CD4-positive, alpha-beta memory T cell (primary cell): ENCODE data around the gene CLIP3. TPM values are rescaled to one million over a fixed set of nuclear protein-coding genes. Genes with fewer than 3 reads are reported as not detected.

Experiments
- CTCF ChIA-PET: fragments of 350-600 bp; sonication (Branson Sonifier 250); formaldehyde crosslinking; loops from one replicate; lab custom pipeline; 2021; ENCODE audit warnings: inconsistent platforms; ENCODE audit not compliant: partially characterized antibody; lab: Charles Lee
- POLR2A ChIA-PET: fragments of 350-600 bp; sonication (Branson Sonifier 250); formaldehyde crosslinking; loops from one replicate; lab custom pipeline; 2021; ENCODE audit not compliant: partially characterized antibody; lab: Charles Lee
- DNase-seq, 5 donors: peaks; one replicate each; pipeline versions ENCODE4 v3.0.0 to v3.0.0-alpha.2; 2020 to 2022; ENCODE audit warnings: mixed read lengths in 1 of 5
- H3K27ac ChIP-seq: one replicate; pipeline ENCODE4 v1.7.0; 2013; ENCODE audit warnings: low read depth, low read length
- H3K27me3 ChIP-seq: 2 replicates; pipeline ENCODE4 v1.7.0; 2013; ENCODE audit warnings: mild to moderate bottlenecking, low read length, moderate library complexity; ENCODE audit not compliant: insufficient read depth
- H3K36me3 ChIP-seq: 2 replicates; pipeline ENCODE4 v1.7.0; 2013; ENCODE audit warnings: mild to moderate bottlenecking, low read length, moderate library complexity; ENCODE audit not compliant: insufficient read depth
- H3K4me1 ChIP-seq: 2 replicates; pipeline ENCODE4 v1.7.0; 2013; ENCODE audit warnings: mild to moderate bottlenecking, low read length, moderate library complexity; ENCODE audit not compliant: insufficient read depth
- H3K4me3 ChIP-seq, 2 donors: one replicate each; pipeline ENCODE4 v1.7.0; 2013; ENCODE audit warnings: low read length in 2 of 2, mild to moderate bottlenecking in 1 of 2
- H3K9me3 ChIP-seq, 2 donors: one replicate each; pipeline ENCODE4 v1.7.0; 2013; ENCODE audit warnings: low read length in 2 of 2, control low read depth in 1 of 2; ENCODE audit not compliant: control insufficient read depth in 1 of 2
- H3K27ac Mint-ChIP-seq, 7 donors: one replicate each; pipeline ENCODE4 v1.8.0; 2020 to 2021; ENCODE audit warnings: mixed read lengths in 7 of 7, mild to moderate bottlenecking in 6 of 7, inconsistent platforms in 3 of 7, moderate library complexity in 3 of 7
- H3K27me3 Mint-ChIP-seq, 2 donors: one replicate each; pipeline ENCODE4 v1.8.0; 2020 to 2021; ENCODE audit warnings: mixed read lengths in 2 of 2
- H3K36me3 Mint-ChIP-seq, 2 donors: one replicate each; pipeline ENCODE4 v1.8.0; 2020 to 2021; ENCODE audit warnings: mixed read lengths in 2 of 2, inconsistent platforms in 1 of 2, mild to moderate bottlenecking in 1 of 2
- H3K4me1 Mint-ChIP-seq, 4 donors: one replicate each; pipeline ENCODE4 v1.8.0; 2020 to 2021; ENCODE audit warnings: mixed read lengths in 4 of 4, mild to moderate bottlenecking in 1 of 4
- H3K4me3 Mint-ChIP-seq, 8 donors: one replicate each; pipeline ENCODE4 v1.8.0; 2020 to 2021; ENCODE audit warnings: mixed read lengths in 8 of 8, mild to moderate bottlenecking in 7 of 8, moderate library complexity in 6 of 8, inconsistent platforms in 3 of 8
- H3K9me3 Mint-ChIP-seq, 8 donors: one replicate each; pipeline ENCODE4 v1.8.0; 2020 to 2021; ENCODE audit warnings: mixed read lengths in 8 of 8, mild to moderate bottlenecking in 5 of 8, inconsistent platforms in 3 of 8, moderate library complexity in 1 of 8
- intact Hi-C: fragments of 100-400 bp; cut with micrococcal nuclease; formaldehyde crosslinking; loops from one replicate; pipeline ENCODE4 v1.15.1; 2023
- polyA plus RNA-seq, 2 donors: library from polyadenylated mRNA; unstranded; fragments of 300-500 nt; fragmentation: Illumina TruSeq; gene quantifications; one replicate each; pipeline ENCODE4 v1.2.3, GENCODE V29; 2021
- total RNA-seq, 2 experiments: library from RNA; stranded (reverse); gene quantifications; one replicate each; pipeline ENCODE4 v1.2.3, GENCODE V29; 2021

CLIP3 gene
- total and polyA plus RNA-seq, 4 experiments from 2014 or later: 0.37 to 2.4 (median 2.0) TPM

- intact Hi-C loops: no loop called here
- Histone ChIP-seq H3K4me3 (peak within 1 kb of the TSS in 1 of 2 donors; percentile 28), H3K27me3 (no peaks in the 10 kb centered on the region), H3K4me1 (peaks cover 25% of the 10 kb centered on the region), H3K36me3 (no peaks in the 10 kb centered on the region), H3K9me3 (no peaks in the 10 kb centered on the region), H3K27ac (no peak within 1 kb of the TSS)
- no peaks in the 10 kb centered on the region for H3K9me3 Mint-ChIP-seq
- CTCF ChIA-PET: no interaction called here
- POLR2A ChIA-PET: interaction anchor here (0.9 to 1.5 kb wide), 3 partner anchors 13 to 77 kb away, joined by 3 to 8 read pairs (median 3); partner anchors contain the start of gene SDHAF1
- H3K36me3 Mint-ChIP-seq: no peaks in the 10 kb centered on the region
- peak within 1 kb of the TSS; percentile 7 to 90 (median 74) for H3K27ac Mint-ChIP-seq
- peak within 1 kb of the TSS; percentile 60 to 77 (median 72) for H3K4me3 Mint-ChIP-seq
- no peaks in the 10 kb centered on the region for H3K27me3 Mint-ChIP-seq
- no peak for DNase-seq
- H3K4me1 Mint-ChIP-seq: peaks cover 15 to 32% (median 21%) of the 10 kb centered on the region in 4 donors
Measured at GRCh38 chr19:36008336-36008978, 24.2 kb downstream of the CLIP3 start, which contains the start of gene SYNE4. TSS of gene SYNE4 (minus strand) at chr19:36008813. CDS start at chr19:36008681, 132 bp downstream.

- no peaks in the 10 kb centered on the region for H3K36me3 Mint-ChIP-seq
- H3K27me3 Mint-ChIP-seq: no peaks in the 10 kb centered on the region
- H3K27ac ChIP-seq: no peak overlapping the region
- CTCF ChIA-PET: no interaction called here
- no peaks in the 10 kb centered on the region for H3K9me3 ChIP-seq
- H3K36me3 ChIP-seq: no peaks in the 10 kb centered on the region
- no peak overlapping the region for H3K4me3 Mint-ChIP-seq
- peaks cover 12 to 18% (median 15%) of the 10 kb centered on the region in 4 donors for H3K4me1 Mint-ChIP-seq
- H3K9me3 Mint-ChIP-seq: no peaks in the 10 kb centered on the region
- POLR2A ChIA-PET: interaction anchor here (0.7 kb wide), 1 partner anchor 48 kb away, joined by 3 read pairs; no protein-coding TSS in a partner anchor
- H3K4me3 ChIP-seq: no peak overlapping the region
- DNase-seq: no peak
- H3K27ac Mint-ChIP-seq: no peak overlapping the region
- intact Hi-C loops: no loop called here
- no peaks in the 10 kb centered on the region for H3K27me3 ChIP-seq
- H3K4me1 ChIP-seq: peaks cover 13% of the 10 kb centered on the region
Measured at GRCh38 chr19:36006955-36007354, 25.7 kb downstream of the CLIP3 start.

- Mint-ChIP-seq H3K27ac (peak overlapping the region in 1 of 7 donors; percentile 70), H3K4me3 (peak overlapping the region in 1 of 8 donors; percentile 18)
- POLR2A ChIA-PET: interaction anchor here (1.4 kb wide), 1 partner anchor 11 kb away, joined by 3 read pairs; the partner anchor contains the start of gene ALKBH6
Measured at GRCh38 chr19:36003284-36003683, 29.4 kb downstream of the CLIP3 start.

GRCh38 chr19:36001605-36002004, 31.1 kb downstream of the CLIP3 start:
- H3K27me3 ChIP-seq: no peaks in the 10 kb centered on the region
- Mint-ChIP-seq H3K4me3 (no peak overlapping the region), H3K4me1 (peaks cover 22 to 35% (median 29%) of the 10 kb centered on the region in 4 donors), H3K9me3 (no peaks in the 10 kb centered on the region), H3K27ac (no peak overlapping the region), H3K27me3 (no peaks in the 10 kb centered on the region), H3K36me3 (peaks cover 7 to 25% of the 10 kb centered on the region in 2 donors)
- POLR2A ChIA-PET: interaction anchor here (0.6 to 1.2 kb wide), 3 partner anchors 12 to 72 kb away, joined by 3 read pairs; partner anchors contain the start of genes ALKBH6 and THAP8
- DNase-seq: no peak
- no peaks in the 10 kb centered on the region for H3K9me3 ChIP-seq
- H3K27ac ChIP-seq: no peak overlapping the region
- intact Hi-C loops: no loop called here
- no peak overlapping the region for H3K4me3 ChIP-seq
- H3K36me3 ChIP-seq: no peaks in the 10 kb centered on the region
- CTCF ChIA-PET: interaction anchor here (0.5 to 1.1 kb wide), 4 partner anchors 169 to 547 kb away, joined by 3 to 4 read pairs (median 4); no protein-coding TSS in a partner anchor
- H3K4me1 ChIP-seq: peaks cover 8% of the 10 kb centered on the region

More at GRCh38 chr19:36003284-36003683, 29.4 kb downstream of the CLIP3 start:
- Histone ChIP-seq H3K27ac (no peak overlapping the region), H3K36me3 (no peaks in the 10 kb centered on the region), H3K4me3 (no peak overlapping the region), H3K4me1 (no peaks in the 10 kb centered on the region), H3K9me3 (no peaks in the 10 kb centered on the region), H3K27me3 (no peaks in the 10 kb centered on the region)
- Mint-ChIP-seq H3K36me3 (peaks cover 3 to 17% of the 10 kb centered on the region in 2 donors), H3K9me3 (no peaks in the 10 kb centered on the region), H3K27me3 (no peaks in the 10 kb centered on the region), H3K4me1 (peaks cover 15 to 25% (median 19%) of the 10 kb centered on the region in 4 donors)
- intact Hi-C loops: no loop called here
- CTCF ChIA-PET: no interaction called here
- DNase-seq: no peak

GRCh38 chr19:35996777-35997176, 35.9 kb downstream of the CLIP3 start:
- no peak for DNase-seq
- peak overlapping the region; percentile 85 to 91 (median 88) for H3K4me3 Mint-ChIP-seq
- Histone ChIP-seq H3K9me3 (no peaks in the 10 kb centered on the region), H3K36me3 (no peaks in the 10 kb centered on the region), H3K4me3 (no peak overlapping the region), H3K27ac (peak overlapping the region; percentile 71), H3K4me1 (peaks cover 26% of the 10 kb centered on the region), H3K27me3 (no peaks in the 10 kb centered on the region)
- H3K27me3 Mint-ChIP-seq: no peaks in the 10 kb centered on the region
- H3K27ac Mint-ChIP-seq: peak overlapping the region; percentile 19 to 96 (median 83)
- ChIA-PET CTCF (interaction anchor here (1.0 to 1.2 kb wide), 3 partner anchors 38 to 132 kb away, joined by 3 read pairs; no protein-coding TSS in a partner anchor), POLR2A (interaction anchor here (1.2 to 3.2 kb wide), 3 partner anchors 45 to 118 kb away, joined by 3 to 15 read pairs (median 3); partner anchors contain the start of genes POLR2I, TBCB, THAP8 and WDR62)
- H3K9me3 Mint-ChIP-seq: no peaks in the 10 kb centered on the region
- peaks cover 23 to 56% (median 43%) of the 10 kb centered on the region in 4 donors for H3K4me1 Mint-ChIP-seq
- intact Hi-C loops: no loop called here
- peaks cover 7 to 30% of the 10 kb centered on the region in 2 donors for H3K36me3 Mint-ChIP-seq

- Histone ChIP-seq H3K4me3 (peak within 1 kb of the TSS; percentile 69 to 82), H3K27ac (peak within 1 kb of the TSS; percentile 71), H3K9me3 (no peaks in the 10 kb centered on the region), H3K4me1 (peaks cover 26% of the 10 kb centered on the region), H3K27me3 (no peaks in the 10 kb centered on the region), H3K36me3 (no peaks in the 10 kb centered on the region)
- POLR2A ChIA-PET: interaction anchor here (1.2 to 3.2 kb wide), 9 partner anchors 14 to 120 kb away, joined by 3 to 20 read pairs (median 8); partner anchors contain the start of genes ALKBH6, POLR2I, TBCB and THAP8
- CTCF ChIA-PET: interaction anchor here (1.2 to 1.7 kb wide), 3 partner anchors 19 to 133 kb away, joined by 3 to 8 read pairs (median 4); partner anchors contain the start of gene ALKBH6
- H3K36me3 Mint-ChIP-seq: peaks cover 4 to 19% of the 10 kb centered on the region in 2 donors
- DNase-seq: peak; percentile 87 to 92 (median 87)
- peak within 1 kb of the TSS; percentile 92 to 97 (median 97) for H3K27ac Mint-ChIP-seq
- no peaks in the 10 kb centered on the region for H3K9me3 Mint-ChIP-seq
- peak within 1 kb of the TSS; percentile 91 to 96 (median 94) for H3K4me3 Mint-ChIP-seq
- no peaks in the 10 kb centered on the region for H3K27me3 Mint-ChIP-seq
- intact Hi-C loops: loop anchor here (1.0 to 2.0 kb wide), 4 partner anchors 19 to 119 kb away; partner anchors contain the start of genes ALKBH6, POLR2I, TBCB and THAP8
- peaks cover 20 to 48% (median 37%) of the 10 kb centered on the region in 4 donors for H3K4me1 Mint-ChIP-seq
Measured at GRCh38 chr19:35995048-35995993, 37.4 kb downstream of the CLIP3 start, which contains the start of gene SDHAF1. TSS of gene SDHAF1 (plus strand) at chr19:35995188. CDS start at chr19:35995275, 87 bp downstream.
